ENCODE data around the gene FHL2. TPM values are rescaled to one million over a fixed set of nuclear protein-coding genes. Genes with fewer than 3 reads are reported as not detected.
A peak's percentile ranks its signal among the peaks of the same experiment; 100 is the strongest.

The FHL2 gene
- total RNA-seq, 1 experiment from 2014 or later = 45.4 TPM

- DNase-seq = no peak
- no peaks in the 10 kb centered on the region for H3K36me3 ChIP-seq (ENCODE audit: control insufficient read depth, insufficient read depth, low read length)
- peaks cover 16% of the 10 kb centered on the region for H3K4me1 ChIP-seq
- no peak overlapping the region for H3K4me3 ChIP-seq (ENCODE audit: low read depth, low read length)
- no peaks in the 10 kb centered on the region for H3K27me3 Mint-ChIP-seq (ENCODE audit: insufficient read depth, unreplicated experiment)
- TF ChIP-seq CTCF (IDR thresholded peaks at IDR 0.05; ENCODE audit: insufficient read depth in 1 of 2, low read depth in 1 of 2, low read length in 1 of 2, severe bottlenecking in 1 of 2, unreplicated experiment in 1 of 2) = no peak
- no TSS peak for BruUV-seq (replicated peaks)
- H3K4me1 Mint-ChIP-seq (ENCODE audit: low read depth, unreplicated experiment) = peaks cover 7% of the 10 kb centered on the region
- no peaks in the 10 kb centered on the region for H3K9me3 ChIP-seq
- no peaks in the 10 kb centered on the region for H3K27me3 ChIP-seq (replicated peaks; ENCODE audit: control insufficient read depth, insufficient read depth, low read length)
- no peaks in the 10 kb centered on the region for H3K9me3 Mint-ChIP-seq (ENCODE audit: unreplicated experiment)
- ChIA-PET CTCF (no interaction called here), POLR2A (interaction anchor here (0.6 to 1.2 kb wide), 2 partner anchors 20 to 63 kb away, joined by 5 read pairs; partner anchors contain the start of gene FHL2)
- peaks cover 13% of the 10 kb centered on the region for H3K36me3 Mint-ChIP-seq (ENCODE audit: insufficient read depth, unreplicated experiment)
- H3K4me3 Mint-ChIP-seq (ENCODE audit: unreplicated experiment) = no peak overlapping the region
- intact Hi-C loops (cut with micrococcal nuclease; ENCODE audit: unreplicated experiment) = no loop called here
- H3K27ac Mint-ChIP-seq (ENCODE audit: unreplicated experiment) = no peak overlapping the region
These were observed 63.4 kb downstream of the FHL2 start for GRCh38 chr2:105335469-105335868.

GRCh38 chr2:105334211-105334610, 64.6 kb downstream of the FHL2 start:
- CTCF ChIA-PET = no interaction called here
- no peaks in the 10 kb centered on the region for H3K27me3 Mint-ChIP-seq (ENCODE audit: insufficient read depth, unreplicated experiment)
- TF ChIP-seq CTCF (IDR thresholded peaks at IDR 0.05; ENCODE audit: insufficient read depth in 1 of 2, low read depth in 1 of 2, low read length in 1 of 2, severe bottlenecking in 1 of 2, unreplicated experiment in 1 of 2) = no peak

GRCh38 chr2:105330681-105331375, 68.0 kb downstream of the FHL2 start:
- H3K27ac Mint-ChIP-seq (ENCODE audit: unreplicated experiment) = peak overlapping the region; percentile 89
- no TSS peak for BruUV-seq (replicated peaks)
- Histone ChIP-seq H3K27me3 (replicated peaks; ENCODE audit: control insufficient read depth, insufficient read depth, low read length) (no peaks in the 10 kb centered on the region), H3K4me3 (ENCODE audit: low read depth, low read length) (no peak overlapping the region), H3K4me1 (peaks cover 11% of the 10 kb centered on the region), H3K9me3 (no peaks in the 10 kb centered on the region), H3K36me3 (ENCODE audit: control insufficient read depth, insufficient read depth, low read length) (no peaks in the 10 kb centered on the region)
- DNase-seq = peak; percentile 45 to 53
- H3K9me3 Mint-ChIP-seq (ENCODE audit: unreplicated experiment) = no peaks in the 10 kb centered on the region
- TF ChIP-seq CTCF (IDR thresholded peaks at IDR 0.05; ENCODE audit: insufficient read depth in 1 of 2, low read depth in 1 of 2, low read length in 1 of 2, severe bottlenecking in 1 of 2, unreplicated experiment in 1 of 2) = no peak
- H3K4me1 Mint-ChIP-seq (ENCODE audit: low read depth, unreplicated experiment) = peaks cover 8% of the 10 kb centered on the region
- H3K36me3 Mint-ChIP-seq (ENCODE audit: insufficient read depth, unreplicated experiment) = no peaks in the 10 kb centered on the region
- intact Hi-C loops (cut with micrococcal nuclease; ENCODE audit: unreplicated experiment) = no loop called here
- CTCF ChIA-PET = interaction anchor here (0.6 to 0.8 kb wide), 2 partner anchors 9 to 603 kb away, joined by 3 read pairs; no protein-coding TSS in a partner anchor
- H3K27me3 Mint-ChIP-seq (ENCODE audit: insufficient read depth, unreplicated experiment) = no peaks in the 10 kb centered on the region
- H3K4me3 Mint-ChIP-seq (ENCODE audit: unreplicated experiment) = peak overlapping the region; percentile 80
- POLR2A ChIA-PET = interaction anchor here (1.7 kb wide), 1 partner anchor 293 kb away, joined by 6 read pairs; the partner anchor contains the start of gene MRPS9

More at GRCh38 chr2:105334211-105334610, 64.6 kb downstream of the FHL2 start:
- no peak overlapping the region for H3K4me3 ChIP-seq (ENCODE audit: low read depth, low read length)
- intact Hi-C loops (cut with micrococcal nuclease; ENCODE audit: unreplicated experiment) = no loop called here
- Mint-ChIP-seq H3K4me1 (ENCODE audit: low read depth, unreplicated experiment) (no peaks in the 10 kb centered on the region), H3K9me3 (ENCODE audit: unreplicated experiment) (no peaks in the 10 kb centered on the region), H3K4me3 (ENCODE audit: unreplicated experiment) (no peak overlapping the region), H3K27ac (ENCODE audit: unreplicated experiment) (no peak overlapping the region), H3K36me3 (ENCODE audit: insufficient read depth, unreplicated experiment) (peaks cover 6% of the 10 kb centered on the region)
- peaks cover 14% of the 10 kb centered on the region for H3K4me1 ChIP-seq
- no TSS peak for BruUV-seq (replicated peaks)
- no peaks in the 10 kb centered on the region for H3K9me3 ChIP-seq
- H3K27me3 ChIP-seq (replicated peaks; ENCODE audit: control insufficient read depth, insufficient read depth, low read length) = no peaks in the 10 kb centered on the region
- no peaks in the 10 kb centered on the region for H3K36me3 ChIP-seq (ENCODE audit: control insufficient read depth, insufficient read depth, low read length)
- DNase-seq = no peak
- POLR2A ChIA-PET = no interaction called here

Data from Caco-2 (cell line).